ENCODE data around the gene ORMDL1. TPM values are rescaled to one million over a fixed set of nuclear protein-coding genes. Genes with fewer than 3 reads are reported as not detected.

The ORMDL1 gene
- total and polyA plus RNA-seq, 3 donors from 2014 or later, result 91.0 to 158 (median 122) TPM

DNA sequence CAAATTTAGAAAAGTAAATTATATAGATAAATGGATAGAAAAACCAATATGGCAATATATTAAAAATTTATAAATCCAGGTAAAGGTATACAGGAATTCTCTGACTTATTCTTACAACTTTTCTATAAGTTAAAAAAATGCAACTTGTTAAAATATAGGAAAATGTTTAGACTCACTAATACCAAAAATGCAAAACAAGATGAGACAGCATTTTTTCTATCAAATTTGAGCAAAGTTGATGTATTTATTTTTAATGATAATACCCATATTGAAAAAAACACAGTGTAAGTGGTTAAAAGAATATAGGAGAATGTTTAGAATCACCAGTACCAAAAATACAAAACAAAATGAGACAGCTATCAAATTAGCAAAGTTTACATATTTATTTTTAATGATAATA, 57.3 kb downstream of the ORMDL1 start:
- H3K4me1 ChIP-seq, result no peaks in the 10 kb centered on the region
- TF ChIP-seq POLR2A (IDR thresholded peaks at IDR 0.05), result no peak
- TF ChIP-seq, protein P1, sequence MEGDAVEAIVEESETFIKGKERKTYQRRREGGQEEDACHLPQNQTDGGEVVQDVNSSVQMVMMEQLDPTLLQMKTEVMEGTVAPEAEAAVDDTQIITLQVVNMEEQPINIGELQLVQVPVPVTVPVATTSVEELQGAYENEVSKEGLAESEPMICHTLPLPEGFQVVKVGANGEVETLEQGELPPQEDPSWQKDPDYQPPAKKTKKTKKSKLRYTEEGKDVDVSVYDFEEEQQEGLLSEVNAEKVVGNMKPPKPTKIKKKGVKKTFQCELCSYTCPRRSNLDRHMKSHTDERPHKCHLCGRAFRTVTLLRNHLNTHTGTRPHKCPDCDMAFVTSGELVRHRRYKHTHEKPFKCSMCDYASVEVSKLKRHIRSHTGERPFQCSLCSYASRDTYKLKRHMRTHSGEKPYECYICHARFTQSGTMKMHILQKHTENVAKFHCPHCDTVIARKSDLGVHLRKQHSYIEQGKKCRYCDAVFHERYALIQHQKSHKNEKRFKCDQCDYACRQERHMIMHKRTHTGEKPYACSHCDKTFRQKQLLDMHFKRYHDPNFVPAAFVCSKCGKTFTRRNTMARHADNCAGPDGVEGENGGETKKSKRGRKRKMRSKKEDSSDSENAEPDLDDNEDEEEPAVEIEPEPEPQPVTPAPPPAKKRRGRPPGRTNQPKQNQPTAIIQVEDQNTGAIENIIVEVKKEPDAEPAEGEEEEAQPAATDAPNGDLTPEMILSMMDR (IDR thresholded peaks at IDR 0.05), result no peak
- intact Hi-C loops (cut with DNase I; ENCODE audit: low total_unique reads), result no loop called here
- no peak overlapping the region for H3K27ac ChIP-seq
- H3K9me3 ChIP-seq, result no peaks in the 10 kb centered on the region
- H3K4me3 ChIP-seq, result no peak overlapping the region
- no peaks in the 10 kb centered on the region for H3K27me3 ChIP-seq
- no peaks in the 10 kb centered on the region for H3K36me3 ChIP-seq (ENCODE audit: low read depth, missing control alignments)
- DNase-seq, result no peak

DNA sequence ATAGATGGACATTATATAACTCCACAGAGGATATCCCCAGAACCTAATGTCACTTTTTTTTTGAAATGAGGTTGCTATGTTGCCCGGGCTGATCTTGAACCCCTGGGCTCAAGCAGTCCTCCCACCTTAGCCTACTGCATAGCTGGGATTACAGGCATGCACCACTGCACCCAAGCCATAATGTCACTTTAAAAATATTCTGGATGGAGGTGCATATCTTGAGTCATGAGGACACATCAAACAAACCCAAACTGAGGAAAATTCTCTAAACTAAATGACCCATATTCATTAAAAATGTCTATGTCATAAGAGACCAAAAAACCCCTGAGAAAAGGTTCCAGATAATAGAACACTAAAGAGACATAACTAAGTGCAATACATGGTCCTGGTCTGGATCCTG, 57.9 kb downstream of the ORMDL1 start:
- no peak overlapping the region for H3K4me3 ChIP-seq
- no peaks in the 10 kb centered on the region for H3K27me3 ChIP-seq
- 89 to 94% methylated on average over 1 of the region's 1 CpG for WGBS, 2 donors
- no peaks in the 10 kb centered on the region for H3K4me1 ChIP-seq
- intact Hi-C loops (cut with DNase I; ENCODE audit: low total_unique reads), result no loop called here
- TF ChIP-seq, protein P1 (IDR thresholded peaks at IDR 0.05), result no peak
- no peak for TF ChIP-seq POLR2A (IDR thresholded peaks at IDR 0.05)
- DNase-seq, result no peak
- H3K27ac ChIP-seq, result no peak overlapping the region
- H3K9me3 ChIP-seq, result no peaks in the 10 kb centered on the region
- no peaks in the 10 kb centered on the region for H3K36me3 ChIP-seq (ENCODE audit: low read depth, missing control alignments)

DNA sequence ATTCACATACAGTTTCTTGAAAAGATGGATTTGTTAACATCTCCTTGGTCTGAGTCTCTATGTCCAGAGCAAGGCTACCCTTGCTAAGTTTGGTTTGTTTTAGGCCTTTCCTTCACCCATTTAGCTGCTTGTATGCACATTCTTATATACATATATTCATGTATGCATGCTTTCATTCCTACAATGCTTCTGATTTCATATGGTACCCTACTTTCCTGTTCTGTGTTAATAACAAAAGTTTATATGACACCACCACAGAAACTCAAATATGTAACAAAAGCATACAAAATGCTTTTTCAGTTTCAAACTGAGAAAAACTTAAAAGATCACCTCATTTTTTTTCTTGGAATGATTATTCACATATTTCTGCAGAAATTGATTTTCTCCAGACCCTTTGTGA, 60.9 kb downstream of the ORMDL1 start:
- DNase-seq, result no peak
- intact Hi-C loops (cut with DNase I; ENCODE audit: low total_unique reads), result no loop called here
- no peak overlapping the region for H3K27ac ChIP-seq
- no peaks in the 10 kb centered on the region for H3K4me1 ChIP-seq
- no peak for TF ChIP-seq POLR2A (IDR thresholded peaks at IDR 0.05)
- TF ChIP-seq, protein P1 (IDR thresholded peaks at IDR 0.05), result no peak
- no peaks in the 10 kb centered on the region for H3K27me3 ChIP-seq
- no peak overlapping the region for H3K4me3 ChIP-seq
- H3K9me3 ChIP-seq, result no peaks in the 10 kb centered on the region
- H3K36me3 ChIP-seq (ENCODE audit: low read depth, missing control alignments), result no peaks in the 10 kb centered on the region

Other genes with a start within 250 kb of the ORMDL1 start
- 10 to 100 TPM; 52.3 to 58.7 TPM for gene SLC40A1, start 203.6 kb downstream of the ORMDL1 start, total RNA-seq
- gene SLC40A1, start 203.6 kb downstream of the ORMDL1 start, polyA plus RNA-seq (ENCODE audit: insufficient read depth, low read depth, low replicate concordance), result 64.0 TPM
- gene ASNSD1, start 122.9 kb downstream of the ORMDL1 start, total RNA-seq, result 10 to 100 TPM; 36.2 to 42.5 TPM
- gene ASNSD1, start 122.9 kb downstream of the ORMDL1 start, polyA plus RNA-seq (ENCODE audit: insufficient read depth, low read depth, low replicate concordance), result 25.9 TPM
- 10 to 100 TPM; 20.3 to 32.8 TPM for gene ANKAR, start 109.7 kb downstream of the ORMDL1 start, total RNA-seq
- 22.1 TPM for gene ANKAR, start 109.7 kb downstream of the ORMDL1 start, polyA plus RNA-seq (ENCODE audit: insufficient read depth, low read depth, low replicate concordance)
- 10 to 100 TPM; 15.7 TPM for gene OSGEPL1, start 21.5 kb downstream of the ORMDL1 start, total RNA-seq
- gene OSGEPL1, start 21.5 kb downstream of the ORMDL1 start, polyA plus RNA-seq (ENCODE audit: insufficient read depth, low read depth, low replicate concordance), result 11.0 TPM
- 10 to 100 TPM; 39.5 to 81.8 TPM for gene PMS1, start 111 bp upstream of the ORMDL1 start, total RNA-seq
- gene PMS1, start 111 bp upstream of the ORMDL1 start, polyA plus RNA-seq (ENCODE audit: insufficient read depth, low read depth, low replicate concordance), result 69.3 TPM

All from testis (tissue), 3 donors.